ENCODE measurements around the gene ZNF132. TPM values are rescaled to one million over a fixed set of nuclear protein-coding genes. Genes with fewer than 3 reads are reported as not detected.

Gene ZNF132
- 0.07 to 0.11 TPM (median 0.09 TPM) in 5 replicates for total RNA-seq (2022; extraction: Qiagen RNA extraction)

DNA sequence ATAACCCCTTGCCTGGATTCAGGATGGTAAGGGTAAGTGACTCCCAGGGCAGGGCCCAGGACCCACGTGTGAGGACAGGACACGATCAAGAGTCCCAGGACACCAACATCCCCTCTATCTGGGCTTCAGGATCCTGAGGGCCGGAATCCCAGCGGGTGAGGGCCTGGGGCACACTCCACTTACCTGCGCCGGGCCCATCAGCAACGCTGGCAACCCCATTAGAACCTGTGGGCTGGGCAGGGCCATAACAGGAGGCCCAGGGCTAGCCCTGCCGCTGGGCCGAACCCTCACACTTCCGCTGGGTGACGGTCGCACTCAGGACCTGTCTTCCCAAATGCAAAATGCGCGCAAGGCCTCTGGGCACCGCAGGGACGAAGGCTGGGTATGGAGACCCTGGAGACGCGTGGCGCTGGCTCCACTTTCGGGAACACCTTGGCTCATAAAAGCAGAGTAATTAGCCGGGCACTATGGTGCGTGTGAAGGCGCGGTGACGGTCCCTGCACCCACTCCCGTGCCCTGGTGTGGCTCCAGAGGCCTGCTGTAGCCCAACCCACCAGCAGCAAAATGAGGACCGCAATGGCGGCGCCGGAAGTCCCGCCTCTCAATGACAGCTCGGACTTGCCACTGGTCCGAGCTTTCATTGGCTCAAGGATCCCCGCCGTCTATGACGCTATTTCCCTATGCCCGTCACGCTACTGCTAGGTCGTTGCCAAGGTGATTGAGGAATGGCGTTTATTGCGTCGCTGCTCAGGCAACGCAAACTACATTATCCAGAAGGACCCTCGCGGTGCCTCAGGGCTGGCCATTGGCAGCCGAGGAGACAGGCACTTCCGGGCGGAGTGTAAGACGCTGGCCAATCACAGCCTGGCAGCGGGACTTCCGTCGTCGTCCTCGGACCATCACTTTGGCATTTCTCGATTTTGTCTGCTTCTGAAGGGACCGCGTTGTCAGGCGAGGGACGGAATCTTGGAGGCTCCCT is at the start of gene ZNF132:
TSS of gene ZNF132 (minus strand) at position 578 of the 979 bp plus-strand sequence. CDS start at position 246, 332 bp downstream.

DNA sequence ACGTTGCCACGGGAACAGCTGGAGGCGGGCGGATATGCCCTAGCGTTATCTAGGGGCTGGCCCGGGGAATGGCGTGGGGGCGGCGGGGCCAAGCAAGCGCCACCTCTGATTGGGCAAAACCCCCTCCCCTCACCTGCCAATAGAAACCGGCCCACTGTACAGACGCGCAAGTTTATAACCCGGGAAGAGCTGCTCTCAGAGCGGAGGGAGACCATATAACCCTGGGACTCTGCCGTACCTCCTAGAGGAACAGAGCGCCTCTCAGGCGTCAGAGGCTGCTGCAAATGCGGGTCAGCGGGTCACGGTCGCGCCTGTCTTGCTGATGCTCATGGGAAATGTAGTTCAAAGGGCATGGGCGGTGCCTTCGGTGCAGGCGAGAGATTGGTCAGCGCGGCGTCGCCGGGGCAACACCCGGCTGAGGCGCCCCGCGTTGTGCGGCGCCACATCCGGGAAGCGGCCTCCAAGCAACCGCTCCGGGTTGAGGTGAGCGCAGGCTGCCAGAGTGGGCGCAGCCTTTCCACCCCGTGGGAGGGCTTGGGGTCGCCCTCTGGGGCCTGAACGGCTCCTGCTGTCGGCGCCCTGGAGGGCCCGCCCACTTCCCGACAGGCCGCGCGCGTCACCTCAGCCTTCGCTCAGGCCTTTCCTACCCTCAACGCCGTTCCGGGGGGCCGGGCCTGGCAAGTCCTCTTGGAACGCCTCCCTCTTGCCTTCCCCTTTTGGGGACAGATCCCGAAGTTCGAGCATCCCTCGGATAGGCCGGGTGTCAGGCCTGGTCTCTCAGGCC is 36.0 kb upstream of the ZNF132 start, which contains the start of gene ZNF446:
TSS of gene ZNF446 (plus strand) at position 639 of the 784 bp plus-strand sequence. CDS start 867 bp downstream, outside the sequence.

GRCh38 chr19:58466760-58467589 is 27.0 kb upstream of the ZNF132 start, which contains the start of gene ZNF324:
Gene ZNF324 (plus strand): TSS chr19:58467080. CDS start chr19:58469186, 2,106 bp downstream.

DNA sequence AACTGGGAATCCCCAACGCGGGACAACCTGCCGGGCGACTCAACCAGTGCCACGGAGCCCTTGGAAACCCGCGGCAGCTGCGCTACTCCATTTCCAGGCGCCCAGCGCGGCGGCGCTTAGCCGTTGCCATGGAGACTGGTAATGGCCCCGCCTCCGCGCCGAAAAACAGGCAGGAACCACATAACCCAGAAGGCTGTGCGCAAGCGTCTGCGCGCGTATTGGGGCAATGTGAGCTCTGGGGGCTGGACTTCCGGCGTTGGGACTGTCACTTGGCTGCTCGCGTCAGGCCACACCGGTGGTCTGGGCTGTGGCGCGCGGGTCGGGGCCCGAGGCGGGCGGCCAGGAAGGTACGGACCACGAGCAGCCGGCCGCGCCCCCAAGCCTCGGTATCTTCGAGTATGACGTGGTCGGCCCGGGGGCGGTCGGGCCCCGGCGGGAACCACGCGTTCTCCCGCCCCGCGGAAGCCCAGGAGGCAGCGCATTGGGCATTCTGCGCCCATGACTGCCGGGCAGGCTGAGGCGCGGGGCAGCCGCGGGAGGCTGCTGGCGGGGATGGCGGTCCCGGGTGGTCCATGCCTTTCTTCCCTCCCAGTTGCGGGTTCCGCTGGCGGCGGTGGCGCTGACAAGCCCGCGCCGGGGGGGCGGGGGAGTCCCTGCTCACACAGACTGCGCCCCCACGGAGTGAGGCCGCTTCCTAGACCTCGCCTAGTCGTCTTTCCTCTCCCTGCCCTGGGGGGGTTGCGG is 11.6 kb upstream of the ZNF132 start, which contains the start of gene ZNF324B:
TSS of gene ZNF324B (plus strand) at position 265 of the 744 bp plus-strand sequence. CDS start 2,080 bp downstream, outside the sequence.

DNA sequence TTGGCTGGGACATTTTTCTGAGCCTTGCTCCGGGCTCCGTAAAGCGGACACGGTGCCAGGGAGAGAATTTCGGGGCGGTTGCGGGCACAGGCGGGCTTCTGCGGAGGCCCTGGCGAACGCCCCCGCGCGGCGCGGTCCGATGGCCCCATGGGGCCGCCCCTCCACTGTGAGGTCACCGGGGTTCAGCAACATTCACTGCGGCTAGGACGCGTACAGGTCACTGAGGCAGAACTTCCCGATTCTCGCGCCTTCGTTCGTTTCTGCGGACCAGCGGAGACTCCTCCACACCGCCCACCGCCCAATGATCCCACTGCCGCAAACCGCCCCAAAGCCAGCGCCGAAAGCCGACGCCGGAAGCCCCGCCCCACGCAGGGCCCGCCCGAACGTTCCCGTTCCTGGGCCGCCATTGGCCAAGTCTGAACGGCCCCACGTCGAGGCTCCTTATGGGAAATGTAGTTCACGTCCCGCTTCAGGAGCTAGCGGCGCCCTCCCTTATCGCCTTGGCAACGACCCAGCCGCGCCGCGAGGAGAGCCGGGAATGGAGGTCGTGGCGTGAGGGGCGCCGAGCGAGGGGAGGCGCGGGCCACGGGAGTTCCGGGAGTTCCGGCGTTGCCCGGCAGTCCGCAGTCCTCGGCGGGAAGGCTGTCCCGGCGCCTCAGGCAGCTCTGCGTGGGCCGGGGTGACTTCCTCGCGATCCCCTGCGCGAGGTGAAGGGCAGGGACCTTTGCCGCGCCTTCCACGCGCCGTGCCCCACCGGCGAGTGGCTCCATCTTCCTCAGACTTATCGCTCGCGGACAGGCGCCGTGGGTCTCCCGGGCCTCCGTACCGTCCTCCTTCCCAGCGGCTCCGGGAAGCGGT is 31.6 kb downstream of the ZNF132 start, which contains the start of gene ZNF584:
TSS of gene ZNF584 (plus strand) at position 498 of the 858 bp plus-strand sequence. CDS start 499 bp downstream, outside the sequence.

GRCh38 chr19:58395220-58395978 is 44.6 kb downstream of the ZNF132 start, which contains the start of gene RNF225:
Gene RNF225 (plus strand): TSS chr19:58395656. CDS start chr19:58396090, 434 bp downstream.

DNA sequence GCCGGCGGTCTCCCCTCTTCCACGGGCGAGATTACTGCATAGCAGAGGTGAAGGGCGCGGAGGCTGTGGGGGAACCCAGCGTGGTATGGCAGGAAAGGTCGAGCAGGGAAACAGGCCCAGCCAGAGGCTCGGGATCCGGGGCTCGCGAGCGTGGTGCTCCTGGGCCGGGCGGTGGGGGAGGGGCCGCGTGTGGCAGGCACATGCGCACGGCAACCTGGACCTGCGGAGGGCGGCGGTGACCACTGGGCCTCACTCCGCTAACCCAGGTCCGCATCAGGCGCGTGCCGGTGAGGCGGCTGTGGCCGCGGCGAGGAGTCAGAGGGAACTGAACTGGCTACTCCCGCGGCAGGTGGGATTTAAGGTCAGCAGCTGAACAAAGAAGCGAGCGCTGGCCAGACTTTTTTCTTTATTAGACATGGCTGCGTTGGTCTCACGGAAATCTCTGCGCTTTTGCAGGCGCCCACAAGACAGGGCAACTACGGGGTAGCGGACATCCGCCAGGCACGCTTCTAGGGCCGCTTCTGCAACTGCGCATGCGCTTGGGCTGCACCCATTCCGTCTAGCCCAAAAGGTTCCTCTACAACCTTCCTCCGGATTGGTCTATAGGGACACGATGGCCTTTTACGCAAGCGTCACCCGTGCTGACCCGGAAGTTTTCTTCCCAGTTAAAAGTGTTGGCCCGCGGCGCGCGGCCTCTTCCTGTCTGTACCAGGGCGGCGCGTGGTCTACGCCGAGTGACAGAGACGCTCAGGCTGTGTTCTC is 53.2 kb downstream of the ZNF132 start, which contains the start of gene RPS5:
TSS of gene RPS5 (plus strand) at position 694 of the 762 bp plus-strand sequence. CDS start 869 bp downstream, outside the sequence.

Other genes with a start within 250 kb of the ZNF132 start
- gene ZNF544, start 211.2 kb downstream of the ZNF132 start, total RNA-seq (2022; extraction: Qiagen RNA extraction), result 17.9 to 24.2 TPM (median 18.3 TPM) in 5 replicates
- gene ZNF8, start 161.2 kb downstream of the ZNF132 start, total RNA-seq (2022; extraction: Qiagen RNA extraction), result 0.79 to 1.3 TPM (median 0.93 TPM) in 5 replicates
- gene ERVK3-1, start 134.8 kb downstream of the ZNF132 start, total RNA-seq (2022; extraction: Qiagen RNA extraction), result 89.5 to 102 TPM (median 92.6 TPM) in 5 replicates
- gene ZSCAN22, start 113.2 kb downstream of the ZNF132 start, total RNA-seq (2022; extraction: Qiagen RNA extraction), result 2.2 to 2.7 TPM (median 2.6 TPM) in 5 replicates
- gene A1BG, start 86.7 kb downstream of the ZNF132 start, total RNA-seq (2022; extraction: Qiagen RNA extraction), result 8.5 to 15.2 TPM (median 13.9 TPM) in 5 replicates
- gene ZNF497, start 77.4 kb downstream of the ZNF132 start, total RNA-seq (2022; extraction: Qiagen RNA extraction), result 0.82 to 1.3 TPM (median 1.2 TPM) in 5 replicates
- gene ZNF837, start 59.1 kb downstream of the ZNF132 start, total RNA-seq (2022; extraction: Qiagen RNA extraction), result 1.1 to 1.9 TPM (median 1.4 TPM) in 5 replicates
- gene RPS5, start 52.9 kb downstream of the ZNF132 start, total RNA-seq (2022; extraction: Qiagen RNA extraction), result 2,252 to 2,656 TPM (median 2,538 TPM) in 5 replicates
- gene RNF225, start 44.5 kb downstream of the ZNF132 start, total RNA-seq (2022; extraction: Qiagen RNA extraction), result 0.13 to 0.19 TPM (median 0.16 TPM) in 4 of 5 replicates, not detected in the other
- 16.7 to 18.7 TPM (median 17.2 TPM) in 5 replicates for gene ZNF584, start 31.5 kb downstream of the ZNF132 start, total RNA-seq (2022; extraction: Qiagen RNA extraction)
- gene ZNF324B, start 11.5 kb upstream of the ZNF132 start, total RNA-seq (2022; extraction: Qiagen RNA extraction), result 6.1 to 7.5 TPM (median 6.6 TPM) in 5 replicates
- 8.9 to 10.3 TPM (median 9.8 TPM) in 5 replicates for gene ZNF324, start 26.9 kb upstream of the ZNF132 start, total RNA-seq (2022; extraction: Qiagen RNA extraction)
- 11.3 to 13.4 TPM (median 13.0 TPM) in 5 replicates for gene ZNF446, start 36.2 kb upstream of the ZNF132 start, total RNA-seq (2022; extraction: Qiagen RNA extraction)
- 19.5 to 36.1 TPM (median 30.2 TPM) in 5 replicates for gene SLC27A5, start 71.8 kb upstream of the ZNF132 start, total RNA-seq (2022; extraction: Qiagen RNA extraction)
- 15.8 to 21.7 TPM (median 21.5 TPM) in 5 replicates for gene ZBTB45, start 79.7 kb upstream of the ZNF132 start, total RNA-seq (2022; extraction: Qiagen RNA extraction)
- gene TRIM28, start 103.9 kb upstream of the ZNF132 start, total RNA-seq (2022; extraction: Qiagen RNA extraction), result 657 to 706 TPM (median 668 TPM) in 5 replicates
- 189 to 217 TPM (median 204 TPM) in 5 replicates for gene CHMP2A, start 115.0 kb upstream of the ZNF132 start, total RNA-seq (2022; extraction: Qiagen RNA extraction)
- gene UBE2M, start 118.5 kb upstream of the ZNF132 start, total RNA-seq (2022; extraction: Qiagen RNA extraction), result 112 to 141 TPM (median 129 TPM) in 5 replicates
- 8.8 to 14.7 TPM (median 14.1 TPM) in 5 replicates for gene MZF1, start 133.2 kb upstream of the ZNF132 start, total RNA-seq (2022; extraction: Qiagen RNA extraction)